ENCODE measurements around the gene EME2. TPM values are rescaled to one million over a fixed set of nuclear protein-coding genes. Genes with fewer than 3 reads are reported as not detected.
"Not testable (repeated sequence)": the region's sequence is repeated elsewhere in the genome, so short reads cannot be mapped to it uniquely, and the experiment has no call there.

Gene EME2
- total RNA-seq, 1 experiment from 2014 or later = 24.2 TPM

- H3K4me1 ChIP-seq (replicated peaks; ENCODE audit: insufficient read depth) = no peaks in the 10 kb centered on the region
- no peaks in the 10 kb centered on the region for H4K20me1 ChIP-seq (ENCODE audit: insufficient read depth)
- TF ChIP-seq CTCF (conservative IDR thresholded peaks at IDR 0.05) (no peak), EZH2 (IDR thresholded peaks at IDR 0.05; ENCODE audit: low read depth) (no peak)
- no peak overlapping the region for H3K4me2 ChIP-seq
- ChIA-PET CTCF (no interaction called here), POLR2A (ENCODE audit: unreplicated experiment) (no interaction called here)
- intact Hi-C loops (cut with micrococcal nuclease; ENCODE audit: unreplicated experiment) = no loop called here
- no peaks in the 10 kb centered on the region for H3K9me2 ChIP-seq (ENCODE audit: insufficient read depth)
- no peaks in the 10 kb centered on the region for H3K27me3 ChIP-seq (ENCODE audit: insufficient read depth, low read depth)
- H3K4me3 ChIP-seq = no peak overlapping the region
- H3K36me3 ChIP-seq (ENCODE audit: low read depth) = no peaks in the 10 kb centered on the region
- peaks cover 5% of the 10 kb centered on the region; the same call in 1 of the 2 replicates for H3K9me3 ChIP-seq (ENCODE audit: insufficient read depth, low read depth)
- DNase-seq = no peak
- no peak overlapping the region for H2AFZ ChIP-seq
- H3K79me2 ChIP-seq (ENCODE audit: low read depth) = no peaks in the 10 kb centered on the region
- BruUV-seq (replicated peaks) = no TSS peak
- no peak overlapping the region for H3K27ac ChIP-seq
- no peaks in the 10 kb centered on the region for H3F3A ChIP-seq (ENCODE audit: insufficient read depth, low read depth)
These were observed 22.5 kb downstream of the EME2 start for GRCh38 chr16:1794908-1795666.

DNA sequence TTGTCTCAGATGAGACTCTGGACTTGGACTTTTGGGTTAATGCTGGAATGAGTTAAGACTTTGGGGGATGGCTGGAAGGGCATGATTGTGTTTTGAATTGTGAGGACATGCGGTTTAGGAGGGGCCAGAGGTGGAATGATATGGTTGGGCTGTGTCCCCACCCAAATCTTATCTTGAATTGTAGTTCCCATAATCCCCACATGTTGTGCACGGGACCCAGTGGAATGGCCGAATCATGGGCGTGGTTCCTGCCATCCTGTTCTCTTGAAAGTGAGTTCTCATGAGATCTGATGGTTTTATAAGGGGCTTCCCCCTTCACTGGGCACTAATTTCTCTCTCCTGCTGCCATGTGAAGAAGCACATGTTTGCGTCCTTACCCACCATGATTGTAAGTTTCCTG lies 26.7 kb downstream of the EME2 start:
- H3K79me2 ChIP-seq (ENCODE audit: low read depth); DNase-seq; BruUV-seq (replicated peaks); H3K4me1 ChIP-seq (replicated peaks; ENCODE audit: insufficient read depth); POLR2A ChIA-PET (ENCODE audit: unreplicated experiment); H3K9me2 ChIP-seq (ENCODE audit: insufficient read depth); H3F3A ChIP-seq (ENCODE audit: insufficient read depth, low read depth); H3K4me2 ChIP-seq; H2AFZ ChIP-seq; H3K36me3 ChIP-seq (ENCODE audit: low read depth); H4K20me1 ChIP-seq (ENCODE audit: insufficient read depth); H3K4me3 ChIP-seq; H3K9me3 ChIP-seq (ENCODE audit: insufficient read depth, low read depth); H3K27me3 ChIP-seq (ENCODE audit: insufficient read depth, low read depth); H3K27ac ChIP-seq; intact Hi-C loops (cut with micrococcal nuclease; ENCODE audit: unreplicated experiment): not testable (repeated sequence)
- CTCF ChIA-PET = interaction anchor here (0.6 kb wide), 1 partner anchor 13 kb away, joined by 9 read pairs; no protein-coding TSS in a partner anchor

DNA sequence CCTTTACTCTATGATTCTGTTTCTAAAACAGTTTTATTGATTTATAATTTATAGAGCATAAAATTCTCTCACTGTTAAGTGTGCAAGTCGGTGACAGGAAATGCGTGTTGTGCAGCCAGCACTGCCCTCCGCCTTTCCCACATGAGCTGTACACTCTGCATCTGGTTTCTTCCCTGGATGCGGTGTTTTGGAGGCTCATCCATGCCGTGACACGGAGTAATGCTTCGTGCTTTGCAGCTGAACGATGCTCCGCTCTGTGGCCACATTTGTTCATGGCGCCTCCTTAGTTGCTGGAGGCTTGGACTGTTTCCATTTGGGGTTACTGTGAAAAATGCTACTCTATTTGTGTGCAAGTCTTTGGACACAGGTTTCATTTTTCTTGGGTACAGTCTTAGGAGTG lies 28.1 kb downstream of the EME2 start:
- no peaks in the 10 kb centered on the region for H3K9me2 ChIP-seq (ENCODE audit: insufficient read depth)
- H3F3A ChIP-seq (ENCODE audit: insufficient read depth, low read depth) = no peaks in the 10 kb centered on the region; the same call in 1 of the 2 replicates
- H3K4me2 ChIP-seq = no peak overlapping the region
- no peak overlapping the region for H3K4me3 ChIP-seq
- DNase-seq = no peak
- TF ChIP-seq EZH2 (IDR thresholded peaks at IDR 0.05; ENCODE audit: low read depth) (no peak), CTCF (conservative IDR thresholded peaks at IDR 0.05) (no peak)
- no peak overlapping the region for H3K27ac ChIP-seq
- intact Hi-C loops (cut with micrococcal nuclease; ENCODE audit: unreplicated experiment) = no loop called here
- no TSS peak for BruUV-seq (replicated peaks)
- H3K79me2 ChIP-seq (ENCODE audit: low read depth) = no peaks in the 10 kb centered on the region
- H3K9me3 ChIP-seq (ENCODE audit: insufficient read depth, low read depth) = peaks cover 5% of the 10 kb centered on the region; the same call in 1 of the 2 replicates
- H3K27me3 ChIP-seq (ENCODE audit: insufficient read depth, low read depth) = no peaks in the 10 kb centered on the region
- no peak overlapping the region for H2AFZ ChIP-seq
- H3K4me1 ChIP-seq (replicated peaks; ENCODE audit: insufficient read depth) = no peaks in the 10 kb centered on the region
- CTCF ChIA-PET = no interaction called here
- H3K36me3 ChIP-seq (ENCODE audit: low read depth) = no peaks in the 10 kb centered on the region
- POLR2A ChIA-PET (ENCODE audit: unreplicated experiment) = no interaction called here
- no peaks in the 10 kb centered on the region for H4K20me1 ChIP-seq (ENCODE audit: insufficient read depth)

DNA sequence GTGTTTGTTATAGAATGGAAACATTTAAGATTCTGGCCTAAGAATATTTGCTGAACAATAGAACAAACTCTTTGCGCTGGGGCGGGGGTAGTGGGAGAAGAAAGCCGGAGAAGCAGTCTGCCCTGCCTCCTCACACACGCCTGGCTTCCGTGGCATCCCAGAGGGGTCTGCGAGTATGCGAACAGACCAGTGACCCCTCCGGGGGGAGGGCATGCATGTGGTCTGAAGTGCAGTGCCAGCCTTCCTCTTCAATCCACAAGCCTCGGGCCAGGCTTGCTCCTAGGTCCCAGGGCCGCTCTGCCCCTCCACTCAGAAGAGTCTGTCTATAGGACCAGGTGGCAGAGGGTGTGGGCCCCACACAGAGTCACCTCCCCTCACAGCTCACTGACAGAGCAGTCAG lies 35.0 kb downstream of the EME2 start:
- no TSS peak for BruUV-seq (replicated peaks)
- ChIA-PET CTCF (no interaction called here), POLR2A (ENCODE audit: unreplicated experiment) (no interaction called here)
- Histone ChIP-seq H3K4me3 (no peak overlapping the region), H3K4me2 (no peak overlapping the region), H3F3A (ENCODE audit: insufficient read depth, low read depth) (no peaks in the 10 kb centered on the region; the same call in 1 of the 2 replicates), H3K36me3 (ENCODE audit: low read depth) (no peaks in the 10 kb centered on the region), H3K9me2 (ENCODE audit: insufficient read depth) (no peaks in the 10 kb centered on the region), H3K27me3 (ENCODE audit: insufficient read depth, low read depth) (no peaks in the 10 kb centered on the region), H4K20me1 (ENCODE audit: insufficient read depth) (no peaks in the 10 kb centered on the region), H3K27ac (no peak overlapping the region), H3K9me3 (ENCODE audit: insufficient read depth, low read depth) (no peaks in the 10 kb centered on the region), H3K79me2 (ENCODE audit: low read depth) (no peaks in the 10 kb centered on the region), H3K4me1 (replicated peaks; ENCODE audit: insufficient read depth) (no peaks in the 10 kb centered on the region), H2AFZ (no peak overlapping the region)
- intact Hi-C loops (cut with micrococcal nuclease; ENCODE audit: unreplicated experiment) = no loop called here
- no peak for TF ChIP-seq CTCF (conservative IDR thresholded peaks at IDR 0.05)
- TF ChIP-seq EZH2 (IDR thresholded peaks at IDR 0.05; ENCODE audit: low read depth) = no peak
- no peak for DNase-seq

Data from PC-9 (cell line).